ENCODE data around the gene PCBP3.

PCBP3 gene

DNA sequence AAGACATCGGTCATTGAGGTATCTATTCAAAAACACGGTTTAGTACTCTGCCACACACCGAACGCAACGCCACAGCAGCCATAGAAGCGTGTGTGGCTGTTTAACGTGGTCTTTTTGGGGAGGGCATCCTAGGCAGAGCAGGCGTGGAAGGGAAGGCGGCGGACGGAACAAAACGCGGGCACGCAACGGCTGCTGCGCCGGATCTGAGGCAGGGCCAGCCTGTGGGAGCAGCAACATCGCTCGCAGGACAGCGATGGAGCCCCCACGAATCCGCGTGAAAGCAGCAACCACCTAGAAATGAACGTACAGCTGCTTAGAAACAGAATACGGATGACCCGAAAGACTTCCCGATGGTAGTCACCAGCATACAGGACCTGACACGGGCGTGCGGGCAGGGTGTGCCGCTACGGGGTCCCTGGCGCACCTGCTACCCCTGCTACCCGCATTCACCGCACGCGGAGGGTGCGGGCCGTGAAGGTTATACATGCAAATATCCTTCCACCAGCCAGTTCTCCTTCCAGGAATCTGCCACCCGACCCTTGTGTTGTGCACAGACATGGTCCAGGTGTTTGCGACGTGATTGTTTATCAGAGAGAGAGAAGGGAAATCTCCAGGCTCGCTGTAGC is 223.6 kb downstream of the PCBP3 start:
- DNase-seq, result no peak

DNA sequence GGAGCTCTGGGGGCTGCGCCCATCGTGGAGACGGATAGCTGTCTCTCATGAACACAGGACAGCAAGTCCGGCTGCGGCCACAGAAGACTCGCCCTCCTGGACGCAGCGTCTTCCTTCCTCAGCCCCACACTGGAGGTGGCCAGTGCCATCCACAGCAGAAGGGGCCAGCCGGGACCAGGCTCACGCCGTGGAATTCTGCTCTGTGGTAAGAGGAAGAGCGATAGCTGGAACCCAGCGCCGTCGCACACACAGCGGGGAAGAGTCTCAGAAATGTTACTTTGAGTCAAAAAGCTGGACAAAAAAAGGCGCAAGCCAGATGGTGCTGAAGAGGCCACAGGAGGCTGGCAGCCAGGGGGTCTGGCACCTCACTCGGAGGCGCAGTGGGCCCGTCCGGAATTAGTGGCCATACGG is 224.2 kb downstream of the PCBP3 start:
- no peak for DNase-seq

DNA sequence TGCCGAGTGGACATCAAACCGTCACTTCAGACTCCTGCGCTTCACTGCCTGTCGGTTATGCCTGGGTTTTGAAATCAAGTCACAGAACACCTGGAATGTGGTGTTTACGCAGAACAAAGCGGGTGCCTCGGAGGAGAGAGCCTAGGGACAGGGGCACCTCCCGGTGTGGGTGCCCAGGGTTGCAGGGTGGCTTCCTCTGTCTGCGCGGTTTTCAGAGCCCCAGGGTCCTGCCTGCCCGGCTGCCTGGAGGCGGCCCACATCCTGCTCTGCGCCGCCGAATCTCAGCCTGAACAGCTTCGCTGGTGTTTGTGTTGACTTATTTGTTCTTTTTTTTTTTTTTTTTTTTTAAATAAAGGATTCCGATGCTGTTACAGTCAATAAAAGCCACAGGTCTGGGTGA is 224.6 kb downstream of the PCBP3 start:
- DNase-seq, result no peak

DNA sequence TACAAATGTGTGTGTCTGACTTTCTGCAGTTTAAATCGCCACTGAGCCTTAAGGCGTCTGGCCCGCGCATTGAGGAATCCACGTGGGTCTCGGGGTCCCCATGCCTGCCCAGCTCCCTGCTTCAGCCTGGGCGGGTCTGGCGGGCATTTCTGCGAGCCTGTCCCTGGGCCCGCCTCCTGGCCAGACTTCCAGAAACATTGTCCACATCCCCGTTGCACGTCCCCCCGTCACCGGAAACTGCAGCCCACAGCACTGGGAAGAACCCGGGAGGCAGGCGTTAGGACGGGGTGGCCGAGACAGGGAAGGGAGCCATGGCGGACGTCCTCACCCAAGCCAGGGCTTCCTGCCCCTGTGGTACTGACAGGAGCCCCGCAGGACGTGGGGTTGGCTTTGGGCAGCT is 225.0 kb downstream of the PCBP3 start:
- DNase-seq, result no peak

DNA sequence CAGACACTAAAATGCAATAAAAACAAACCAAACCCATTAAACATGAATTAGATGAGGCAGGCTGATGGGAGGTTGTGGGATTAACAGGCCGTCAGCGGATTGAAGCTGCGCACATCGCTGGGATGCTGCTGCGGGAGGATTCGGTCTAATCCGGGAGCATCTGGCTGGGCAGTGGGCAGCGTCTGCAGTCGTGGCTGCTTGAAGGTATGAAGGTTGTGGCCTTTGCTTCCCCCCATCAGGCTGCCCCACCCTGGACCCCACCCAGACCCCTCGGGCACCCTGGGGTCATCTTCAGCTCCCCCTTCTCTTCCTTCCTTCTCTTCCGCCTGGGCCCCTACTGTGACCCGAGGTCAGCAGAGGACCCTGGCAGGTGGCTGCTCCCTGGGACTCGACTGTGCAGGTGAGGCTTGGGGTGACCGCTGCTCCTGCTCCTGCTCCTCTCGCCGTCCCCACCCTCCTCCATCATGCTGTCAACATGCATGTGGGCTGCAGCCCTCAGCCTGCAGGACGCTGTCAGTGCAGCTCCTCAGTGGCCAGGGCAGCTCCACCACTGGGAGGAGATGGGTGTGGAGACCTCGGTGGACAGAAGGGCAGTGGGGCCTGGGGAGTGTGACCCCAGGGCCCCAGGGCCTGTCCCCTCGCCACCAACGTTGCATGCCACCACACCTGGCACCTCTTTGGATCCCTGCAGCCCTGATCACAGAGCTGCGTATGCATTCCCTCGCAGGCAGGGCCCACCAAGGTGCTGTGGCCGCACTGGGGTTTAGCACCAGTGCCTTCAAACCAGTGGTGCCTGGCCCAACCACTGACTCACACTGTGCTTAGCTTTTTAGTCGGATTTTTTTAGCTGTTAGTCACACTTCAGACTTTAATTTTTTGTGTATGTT is 225.8 kb downstream of the PCBP3 start:
- no peak for DNase-seq

DNA sequence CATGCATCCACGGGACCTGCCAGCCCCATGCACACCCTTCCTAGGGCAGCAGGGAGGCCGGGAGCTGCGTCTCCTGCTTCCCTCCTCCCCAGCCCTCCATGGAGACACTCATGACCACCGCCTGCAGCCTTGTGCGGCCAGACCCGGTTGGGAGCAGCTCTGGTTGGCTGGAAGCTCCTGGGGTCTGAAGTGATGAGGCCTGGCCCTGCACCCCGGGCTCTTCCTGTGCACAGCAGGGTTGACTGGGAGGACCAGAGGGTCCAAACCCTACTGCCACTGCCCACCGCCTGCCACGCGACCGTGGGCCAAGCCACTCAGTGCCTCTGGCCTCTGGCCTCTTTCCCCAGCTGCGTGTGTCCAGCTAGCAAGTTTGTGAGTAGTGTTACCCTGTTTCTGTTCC is 226.9 kb downstream of the PCBP3 start:
- DNase-seq, result no peak

DNA sequence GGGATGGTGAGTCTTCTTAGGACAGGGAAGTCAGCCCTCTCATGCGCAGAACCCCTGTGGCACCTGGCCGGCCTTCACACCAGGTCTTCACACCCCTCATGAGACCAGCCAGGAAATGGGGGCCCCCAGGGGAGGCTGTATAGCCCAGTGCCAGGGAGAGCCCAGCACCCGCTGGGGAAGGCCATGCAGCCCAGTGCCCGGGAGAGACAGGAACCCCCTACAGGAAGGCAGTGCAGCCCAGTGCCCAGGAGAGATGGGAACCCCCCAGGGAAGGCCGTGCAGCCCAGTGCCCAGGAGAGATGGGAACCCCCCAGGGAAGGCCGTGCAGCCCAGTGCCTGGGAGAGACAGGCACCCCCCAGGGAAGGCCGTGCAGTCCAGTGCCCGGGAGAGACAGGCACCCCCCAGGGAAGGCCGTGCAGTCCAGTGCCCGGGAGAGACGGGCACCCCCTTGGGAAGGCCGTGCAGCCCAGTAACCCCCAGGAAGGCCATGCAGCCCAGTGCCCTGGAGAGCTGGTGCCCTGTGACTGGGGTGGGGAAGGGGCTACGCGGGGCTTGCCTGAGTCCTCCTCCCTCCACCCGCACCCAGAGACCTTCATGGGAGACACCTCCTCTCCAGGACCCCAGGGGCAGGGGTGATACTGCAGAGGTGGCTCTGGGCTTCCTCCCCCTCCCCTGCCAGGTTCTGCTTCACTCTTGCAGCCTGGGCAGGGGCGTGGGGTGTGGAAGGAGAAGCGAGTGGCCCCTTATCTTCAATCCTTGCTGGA is 227.5 kb downstream of the PCBP3 start:
- no peak for DNase-seq

DNA sequence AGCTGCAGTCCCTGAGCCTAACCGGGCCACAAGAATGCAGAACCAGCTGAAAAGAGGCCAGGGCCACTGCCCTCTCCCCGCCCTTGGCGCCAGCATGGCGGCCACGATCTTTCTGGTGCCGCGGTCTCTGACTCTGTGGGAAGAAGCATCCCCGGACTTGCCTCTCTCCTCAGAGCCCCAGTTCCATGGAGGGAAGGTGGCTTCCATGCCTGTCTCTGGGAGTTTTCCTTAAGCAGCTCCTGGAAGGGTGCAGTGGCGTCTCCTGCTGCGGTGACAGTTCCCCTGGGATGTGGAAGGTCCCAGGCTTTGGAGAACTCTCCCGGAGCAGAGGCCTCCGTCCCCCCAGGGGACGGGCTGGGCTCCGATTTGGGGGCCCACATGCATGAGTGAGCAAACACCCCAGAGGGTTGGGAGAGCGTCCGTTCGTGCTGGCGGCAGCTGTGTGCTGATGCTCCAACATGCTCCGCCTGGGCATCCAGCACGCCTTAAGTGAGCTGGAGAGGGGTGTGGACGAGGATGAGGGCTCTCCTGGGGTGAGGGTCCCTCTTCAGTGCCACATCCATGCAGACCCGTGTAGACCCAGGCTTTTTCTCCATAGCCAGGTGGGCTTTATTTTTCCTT is 228.2 kb downstream of the PCBP3 start:
- no peak for DNase-seq

DNA sequence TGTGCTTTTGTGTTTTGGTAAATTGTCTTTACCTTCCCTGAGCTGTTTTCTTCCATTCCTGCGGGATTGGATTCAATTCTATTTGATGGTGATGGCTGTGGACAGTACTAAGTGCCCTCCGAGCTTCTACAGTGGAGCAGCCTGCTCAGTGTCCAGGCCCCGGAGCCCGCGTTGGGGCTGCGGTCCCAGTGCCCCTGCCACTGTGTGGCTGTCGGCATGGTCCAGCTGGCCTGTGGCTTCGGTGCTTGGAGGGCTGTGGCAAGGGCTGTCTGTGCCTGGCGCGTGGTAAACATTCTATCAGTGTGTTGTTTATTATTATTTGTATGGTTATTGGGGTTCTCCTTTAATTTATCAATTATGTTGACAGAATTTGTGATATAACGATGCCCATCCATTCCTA is 228.9 kb downstream of the PCBP3 start:
- DNase-seq, result no peak

DNA sequence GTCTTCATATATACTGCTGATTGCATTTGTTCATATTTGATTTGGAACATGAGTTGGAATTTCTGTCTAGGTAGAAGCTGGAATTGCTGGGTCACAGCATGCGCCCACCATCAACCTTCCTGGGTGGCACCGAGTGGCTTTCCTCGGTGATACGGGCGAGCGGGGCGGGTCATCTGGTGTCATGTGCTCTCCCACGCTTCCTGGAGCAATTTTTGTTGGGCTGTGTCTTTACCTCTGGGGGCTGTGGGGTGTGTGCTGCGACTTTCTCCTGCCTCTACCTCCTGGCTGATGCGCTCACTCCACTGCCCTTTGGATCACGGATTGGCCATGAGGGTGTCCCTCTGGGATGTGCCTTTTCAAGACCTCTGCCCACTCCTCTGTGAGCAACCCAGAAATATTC is 229.4 kb downstream of the PCBP3 start:
- no peak for DNase-seq

DNA sequence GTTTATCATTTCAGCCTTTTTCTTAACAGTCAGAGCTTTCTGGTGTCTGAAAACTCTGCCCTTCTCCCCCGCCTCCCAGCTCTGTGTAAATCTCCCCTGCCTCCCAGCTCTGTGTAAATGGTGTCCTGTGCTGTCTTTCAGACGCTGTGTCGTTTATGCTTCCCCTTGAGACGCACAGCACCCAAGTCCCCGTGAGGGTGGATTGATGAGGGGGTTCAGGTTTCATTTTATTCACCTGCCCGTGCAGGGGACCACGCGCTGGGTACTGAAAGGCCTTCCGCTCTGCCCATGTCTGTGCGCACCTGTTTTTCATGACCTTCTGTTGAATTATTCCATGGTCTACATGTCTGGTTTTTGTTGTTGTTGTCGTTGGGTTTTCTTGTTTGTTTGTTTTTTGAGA is 229.9 kb downstream of the PCBP3 start:
- DNase-seq, result no peak

DNA sequence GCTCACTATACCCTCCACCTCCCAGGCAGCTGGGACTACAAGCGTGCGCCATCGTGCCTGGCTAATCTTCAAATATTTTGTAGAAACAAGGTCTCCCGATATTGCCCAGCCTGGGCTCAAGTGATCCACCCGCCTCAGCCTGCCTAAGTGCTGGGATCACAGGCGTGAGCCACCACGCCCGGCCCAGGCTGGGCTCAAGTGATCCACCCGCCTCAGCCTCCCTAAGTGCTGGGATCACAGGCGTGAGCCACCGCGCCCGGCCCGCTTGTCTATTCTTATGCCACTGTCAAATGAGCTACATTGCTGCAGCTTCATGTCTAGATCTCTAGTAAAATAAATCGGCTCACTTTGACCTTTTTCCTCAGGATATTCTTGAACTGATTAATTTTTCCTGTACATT is 230.3 kb downstream of the PCBP3 start:
- DNase-seq, result no peak

DNA sequence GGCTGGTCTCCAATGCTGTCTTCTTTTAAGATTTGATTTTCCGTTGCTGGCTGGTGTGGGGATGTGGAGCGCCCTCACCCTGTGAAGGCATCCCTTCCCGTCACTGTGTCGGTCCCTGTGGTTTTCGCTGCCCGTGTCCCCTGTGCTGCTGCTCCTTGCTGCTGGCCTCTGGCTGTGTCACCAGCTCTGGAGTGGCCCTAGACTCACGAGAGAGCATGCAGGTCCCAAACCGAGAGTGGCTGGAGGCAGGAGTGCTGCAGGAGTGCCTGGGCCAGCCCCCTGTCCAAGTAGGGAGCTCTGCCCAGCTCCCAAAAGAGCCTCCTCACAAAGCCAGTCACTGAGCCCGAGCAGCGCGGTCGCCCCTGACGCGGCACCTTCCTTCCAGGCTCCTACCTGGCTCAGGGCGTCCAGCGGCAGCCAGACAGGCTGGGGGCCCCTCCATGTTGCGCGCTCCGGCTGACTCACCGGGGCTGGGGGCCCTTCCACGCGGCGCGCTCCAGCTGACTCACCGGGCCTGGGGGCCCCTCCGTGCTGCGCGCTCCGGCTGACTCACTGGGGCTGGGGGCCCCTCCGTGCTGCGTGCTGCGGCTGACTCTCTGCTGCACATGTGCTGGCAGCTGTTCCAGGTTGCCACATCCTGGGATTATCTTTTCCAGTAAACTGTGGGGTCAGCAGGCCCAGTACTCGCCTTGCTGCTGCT is 231.3 kb downstream of the PCBP3 start:
- DNase-seq, result no peak

DNA sequence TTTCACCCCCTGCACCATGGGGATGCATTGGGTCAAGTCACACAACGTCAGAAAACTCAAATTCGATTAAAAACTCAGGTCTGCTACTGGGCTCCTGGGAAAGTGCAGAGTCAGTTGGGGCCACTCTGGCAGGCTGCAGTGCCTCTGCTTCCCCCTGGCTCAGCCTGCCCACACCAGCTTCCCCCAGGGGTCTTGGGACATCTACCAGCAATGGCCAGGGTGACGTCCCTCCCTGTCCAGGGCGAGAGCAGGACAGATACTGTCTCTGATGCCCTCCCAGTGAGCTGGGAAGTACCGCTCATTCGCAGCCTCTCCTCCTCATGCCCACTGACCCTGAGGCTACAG is 231.9 kb downstream of the PCBP3 start:
- DNase-seq, result no peak

DNA sequence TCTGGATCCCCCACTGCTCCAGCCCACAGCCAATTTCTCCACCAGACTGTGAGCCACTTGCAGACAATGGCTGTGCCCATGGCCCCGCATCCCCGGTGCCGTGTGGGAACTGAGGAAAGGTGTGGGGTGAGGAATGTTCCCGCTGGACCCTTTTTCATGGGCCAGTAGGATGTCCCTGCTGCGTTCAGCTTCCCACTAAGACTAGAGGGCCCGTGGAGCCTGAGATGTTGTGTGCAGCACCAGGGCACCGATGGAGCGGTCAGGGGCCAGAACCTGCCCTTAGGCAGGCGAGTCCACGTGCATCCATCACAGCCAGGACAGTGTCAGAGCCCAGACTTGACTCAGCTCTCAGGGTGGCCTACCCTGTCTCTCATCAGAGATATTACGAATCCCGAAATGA is 232.4 kb downstream of the PCBP3 start:
- no peak for DNase-seq

DNA sequence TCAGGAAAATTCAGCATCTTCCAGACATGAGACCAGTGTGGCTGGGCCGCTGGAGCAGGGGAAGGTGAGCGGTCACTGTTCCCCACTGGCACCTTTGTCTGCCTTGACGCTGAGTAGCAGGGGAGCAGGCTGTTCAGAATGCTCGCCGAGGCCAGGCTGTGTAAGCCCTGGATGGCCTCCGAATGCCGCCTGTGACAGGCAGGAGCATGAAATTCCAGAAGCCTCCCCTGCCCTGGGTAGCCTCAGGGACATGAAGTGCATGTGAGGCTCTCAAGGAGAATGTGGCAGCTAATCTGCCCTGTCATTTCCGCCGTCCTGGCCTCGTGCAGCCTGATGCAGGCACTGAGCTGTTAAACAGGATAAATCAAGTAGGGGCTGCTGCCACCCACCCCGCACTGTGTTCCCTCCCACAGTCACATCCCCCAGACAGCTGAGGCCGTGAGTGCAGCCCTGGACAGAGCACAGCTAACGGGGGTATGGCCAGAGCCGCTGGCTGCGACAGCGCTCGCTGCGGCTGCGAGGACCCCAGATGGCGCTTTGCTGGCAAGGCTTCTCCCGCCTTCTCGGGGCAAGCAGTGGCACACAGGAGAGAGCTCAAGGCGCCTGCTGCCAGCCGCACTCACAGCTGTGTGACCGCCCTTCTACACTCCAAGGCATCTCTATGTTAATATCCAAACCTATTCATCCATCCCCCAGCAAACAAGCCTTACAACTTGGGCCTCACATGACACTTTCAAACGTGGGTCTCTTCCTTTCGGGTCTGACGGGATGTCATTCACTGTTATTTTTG is 233.1 kb downstream of the PCBP3 start:
- DNase-seq, result no peak

DNA sequence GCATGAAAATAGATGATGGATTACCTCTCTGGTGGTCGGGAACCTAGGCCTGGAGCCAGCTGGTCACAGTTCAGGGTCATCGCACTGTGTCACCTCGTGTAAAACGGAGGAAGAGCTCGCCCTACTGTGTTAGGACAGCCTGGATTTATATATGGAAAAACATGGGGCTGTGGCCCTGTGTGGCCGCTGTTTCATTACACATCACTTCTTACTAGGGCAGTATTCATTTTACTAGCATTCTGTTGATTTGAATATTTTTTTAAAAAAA is 233.6 kb downstream of the PCBP3 start:
- no peak for DNase-seq

DNA sequence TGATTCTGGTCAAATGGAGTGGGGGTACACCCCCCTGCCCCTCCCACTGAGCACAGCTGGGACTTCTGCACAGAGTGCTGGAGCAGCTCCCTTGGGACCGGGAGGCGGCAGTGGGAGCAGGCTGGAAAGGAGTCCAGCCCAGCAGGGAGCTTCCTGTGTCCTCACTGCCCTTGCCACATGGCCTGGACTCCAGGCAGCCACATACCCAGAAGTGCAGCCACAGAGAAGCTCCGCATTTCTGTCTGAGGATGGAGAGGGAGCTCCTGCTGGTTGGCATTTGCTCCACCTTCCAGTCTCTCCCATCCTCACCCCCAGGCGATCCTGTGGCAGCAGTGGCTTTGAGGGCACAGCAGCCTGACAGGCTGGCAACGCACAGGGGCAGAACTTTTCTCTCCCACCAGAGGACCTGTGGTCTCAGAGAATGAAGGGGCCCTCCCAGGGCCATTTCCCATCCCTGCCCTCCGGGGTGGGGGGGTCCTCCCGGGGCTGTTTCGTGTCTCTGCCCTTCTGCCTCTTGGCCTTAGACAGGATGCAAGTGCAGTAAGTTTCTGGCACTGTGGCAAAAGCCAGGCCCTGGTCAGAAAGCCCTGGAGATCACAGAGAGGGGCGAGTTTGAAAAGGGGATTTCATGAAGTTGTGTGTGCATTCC is 234.4 kb downstream of the PCBP3 start:
- no peak for DNase-seq

DNA sequence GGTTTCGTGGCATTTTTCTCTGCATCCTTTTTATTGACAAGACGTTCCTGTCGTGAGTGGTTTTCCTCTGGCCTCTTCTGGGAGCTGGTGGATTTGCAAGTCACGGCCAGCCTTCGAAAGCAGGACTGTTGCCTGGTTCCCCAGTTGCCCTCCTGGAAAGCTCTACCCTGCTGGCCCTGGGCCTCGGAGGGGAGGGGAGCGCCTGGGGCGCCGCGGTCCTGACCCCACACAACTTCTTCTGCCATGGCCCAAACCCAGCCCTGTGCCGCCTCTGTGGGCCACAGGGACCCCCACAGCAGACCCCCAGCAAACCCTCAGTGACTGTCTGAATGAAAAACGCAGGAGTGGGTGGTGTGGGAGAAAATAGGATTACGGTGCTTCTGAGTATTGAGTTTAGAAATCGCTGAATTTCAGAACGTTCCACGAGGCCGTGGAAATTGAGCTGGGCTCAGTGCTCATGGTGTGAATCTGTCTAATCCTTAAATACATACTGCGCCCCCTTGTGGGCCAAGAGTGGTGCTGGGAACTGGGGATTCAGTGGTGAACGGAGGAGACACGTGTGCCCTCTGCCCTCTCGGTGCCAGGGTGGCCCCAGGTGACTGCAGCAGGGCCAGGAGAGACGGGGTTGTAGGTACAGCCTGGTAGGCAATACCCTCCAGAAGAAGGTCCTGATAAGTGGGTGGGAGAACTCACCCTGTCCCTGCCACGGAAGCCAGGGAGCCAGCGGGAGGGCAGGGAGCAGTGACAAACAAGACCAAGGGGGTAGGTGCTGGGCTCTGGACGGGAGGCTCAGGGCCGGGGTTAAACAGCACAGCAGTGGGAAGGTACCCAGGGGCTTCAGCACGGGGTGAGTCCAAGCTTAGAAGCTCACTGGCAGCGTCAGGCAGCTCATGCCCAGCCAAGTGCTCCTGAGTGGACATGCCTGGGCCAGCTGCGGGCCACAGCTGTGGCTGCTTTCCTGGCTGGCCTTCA is 236.9 kb downstream of the PCBP3 start:
- DNase-seq, result peak; percentile 75

DNA sequence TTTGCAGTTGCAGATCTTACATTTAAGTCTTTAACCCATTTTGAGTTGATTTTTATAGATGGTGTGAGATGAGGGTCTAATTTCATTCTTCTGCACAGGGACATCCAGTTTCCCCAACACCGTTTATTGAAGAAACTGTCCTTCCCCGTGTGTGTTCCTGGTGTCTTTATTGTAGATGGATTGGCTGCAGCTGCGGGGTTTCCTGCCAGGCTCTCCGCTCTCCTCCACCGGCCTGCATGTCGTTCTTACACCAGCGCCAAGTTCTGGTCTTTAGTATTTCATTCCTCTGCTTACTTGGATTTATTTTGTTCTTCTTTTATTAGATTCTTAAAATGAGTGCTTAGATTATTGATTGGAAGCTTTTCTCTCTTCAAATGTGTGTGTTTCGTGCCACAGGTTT is 239.1 kb downstream of the PCBP3 start:
- DNase-seq, result no peak

DNA sequence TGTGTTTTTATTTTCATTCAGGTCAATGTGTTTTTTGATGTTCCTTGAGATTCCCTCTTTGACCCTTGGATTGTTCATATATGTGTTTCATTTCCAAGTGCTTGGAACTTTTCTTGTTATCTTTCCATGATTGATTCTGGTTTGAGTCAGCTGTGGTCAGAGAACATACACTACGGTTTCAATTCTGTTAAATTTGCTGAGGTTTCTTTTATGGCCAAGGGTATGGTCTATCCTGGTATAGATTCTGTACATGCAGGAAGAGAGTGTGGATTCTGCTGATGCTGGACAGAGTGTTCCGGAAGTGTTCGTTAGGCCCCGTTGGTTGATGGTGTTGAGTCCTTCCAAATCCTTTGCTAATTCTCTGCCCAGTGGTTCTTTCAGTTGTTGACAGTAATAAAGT is 239.6 kb downstream of the PCBP3 start:
- no peak for DNase-seq
